Cardiac muscle cell (in vitro differentiated cells and primary cell): Measurements from ENCODE around the gene IFT122. TPM values are rescaled to one million over a fixed set of nuclear protein-coding genes. Genes with fewer than 3 reads are reported as not detected.

Experiments used
- DNase-seq, 2 donors: peaks; one replicate each; pipeline versions ENCODE4 v3.0.0 to v3.0.0-alpha.2; 2010 to 2017; ENCODE audit warnings: low read depth in 1 of 2, low spot score in 1 of 2
- H3K27ac ChIP-seq: fragments of 200-600 bp; sonication (generic); 2 replicates; pipeline ENCODE4 v1.5.1; 2016
- H3K27me3 ChIP-seq: fragments of 200-600 bp; sonication (generic); 2 replicates; pipeline ENCODE4 v1.6.0; 2016; ENCODE audit warnings: control low read depth
- H3K36me3 ChIP-seq: fragments of 200-600 bp; sonication (generic); 2 replicates; pipeline ENCODE4 v1.5.1; 2016; ENCODE audit warnings: control low read depth
- H3K4me1 ChIP-seq: fragments of 200-600 bp; sonication (generic); 2 replicates; pipeline ENCODE4 v1.8.1; 2017; ENCODE audit warnings: low read depth, mild to moderate bottlenecking, mixed run types
- H3K4me3 ChIP-seq: fragments of 200-600 bp; sonication (generic); 2 replicates; pipeline ENCODE4 v1.5.1; 2016; ENCODE audit warnings: mild to moderate bottlenecking
- H3K9me3 ChIP-seq: fragments of 200-600 bp; sonication (generic); 2 replicates; pipeline ENCODE4 v1.5.1; 2017; ENCODE audit warnings: low read depth, mild to moderate bottlenecking, control low read depth
- polyA plus RNA-seq: library from polyadenylated mRNA; unstranded; fragments of >200 nt; fragmentation: Nextera tagmentation; extraction: Ambion mirVana; gene quantifications from 2 replicates; pipeline ENCODE4 v1.2.1, GENCODE V29; 2016
- total RNA-seq: library from RNA; depleted of rRNA; stranded (reverse); fragments of >200 nt; gene quantifications from 2 replicates; pipeline ENCODE4 v1.2.3, GENCODE V29; 2016
- TF ChIP-seq, protein P1 (sequence below): IDR thresholded peaks from 2 replicates; pipeline ENCODE4 v1.5.1; 2012; ENCODE audit warnings: low read depth, mild to moderate bottlenecking, low read length

IFT122 gene
- total and polyA plus RNA-seq, 2 experiments from 2014 or later, result 21.9 to 31.5 TPM

DNA sequence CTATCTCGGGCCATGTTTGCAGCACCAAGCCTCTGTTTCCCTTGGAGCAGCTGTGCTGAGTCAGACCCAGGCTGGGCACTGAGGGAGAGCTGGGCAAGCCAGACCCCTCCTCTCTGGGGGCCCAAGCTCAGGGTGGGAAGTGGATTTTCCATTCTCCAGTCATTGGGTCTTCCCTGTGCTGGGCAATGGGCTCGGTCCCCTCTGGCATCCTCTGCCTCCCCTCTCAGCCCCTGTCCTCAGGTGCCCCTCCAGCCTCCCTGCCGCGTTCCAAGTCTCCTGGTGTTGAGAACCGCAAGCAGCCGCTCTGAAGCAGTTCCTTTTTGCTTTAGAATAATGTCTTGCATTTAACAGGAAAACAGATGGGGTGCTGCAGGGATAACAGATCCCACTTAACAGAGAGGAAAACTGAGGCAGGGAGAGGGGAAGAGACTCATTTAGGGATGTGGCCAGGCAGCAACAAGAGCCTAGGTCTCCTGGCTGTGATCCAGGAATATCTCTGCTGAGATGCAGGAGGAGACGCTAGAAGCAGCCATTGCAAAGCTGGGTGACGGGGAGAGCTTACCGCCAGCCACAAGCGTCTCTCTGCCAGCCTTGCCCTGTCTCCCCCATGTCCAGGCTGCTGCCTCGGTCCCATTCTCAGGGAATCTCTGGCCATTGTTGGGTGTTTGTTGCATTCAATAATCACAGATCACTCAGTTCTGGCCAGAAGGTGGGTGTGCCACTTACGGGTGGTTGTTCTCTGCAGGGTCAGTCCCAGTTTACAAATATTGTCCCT lies 89.6 kb downstream of the IFT122 start:
- TF ChIP-seq, protein P1, sequence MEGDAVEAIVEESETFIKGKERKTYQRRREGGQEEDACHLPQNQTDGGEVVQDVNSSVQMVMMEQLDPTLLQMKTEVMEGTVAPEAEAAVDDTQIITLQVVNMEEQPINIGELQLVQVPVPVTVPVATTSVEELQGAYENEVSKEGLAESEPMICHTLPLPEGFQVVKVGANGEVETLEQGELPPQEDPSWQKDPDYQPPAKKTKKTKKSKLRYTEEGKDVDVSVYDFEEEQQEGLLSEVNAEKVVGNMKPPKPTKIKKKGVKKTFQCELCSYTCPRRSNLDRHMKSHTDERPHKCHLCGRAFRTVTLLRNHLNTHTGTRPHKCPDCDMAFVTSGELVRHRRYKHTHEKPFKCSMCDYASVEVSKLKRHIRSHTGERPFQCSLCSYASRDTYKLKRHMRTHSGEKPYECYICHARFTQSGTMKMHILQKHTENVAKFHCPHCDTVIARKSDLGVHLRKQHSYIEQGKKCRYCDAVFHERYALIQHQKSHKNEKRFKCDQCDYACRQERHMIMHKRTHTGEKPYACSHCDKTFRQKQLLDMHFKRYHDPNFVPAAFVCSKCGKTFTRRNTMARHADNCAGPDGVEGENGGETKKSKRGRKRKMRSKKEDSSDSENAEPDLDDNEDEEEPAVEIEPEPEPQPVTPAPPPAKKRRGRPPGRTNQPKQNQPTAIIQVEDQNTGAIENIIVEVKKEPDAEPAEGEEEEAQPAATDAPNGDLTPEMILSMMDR, result no peak
- Histone ChIP-seq H3K4me1 (no peaks in the 10 kb centered on the region), H3K36me3 (no peaks in the 10 kb centered on the region), H3K4me3 (no peak overlapping the region), H3K27ac (no peak overlapping the region), H3K9me3 (no peaks in the 10 kb centered on the region), H3K27me3 (no peaks in the 10 kb centered on the region)
- peak in 1 of 2 donors; percentile 31 for DNase-seq

DNA sequence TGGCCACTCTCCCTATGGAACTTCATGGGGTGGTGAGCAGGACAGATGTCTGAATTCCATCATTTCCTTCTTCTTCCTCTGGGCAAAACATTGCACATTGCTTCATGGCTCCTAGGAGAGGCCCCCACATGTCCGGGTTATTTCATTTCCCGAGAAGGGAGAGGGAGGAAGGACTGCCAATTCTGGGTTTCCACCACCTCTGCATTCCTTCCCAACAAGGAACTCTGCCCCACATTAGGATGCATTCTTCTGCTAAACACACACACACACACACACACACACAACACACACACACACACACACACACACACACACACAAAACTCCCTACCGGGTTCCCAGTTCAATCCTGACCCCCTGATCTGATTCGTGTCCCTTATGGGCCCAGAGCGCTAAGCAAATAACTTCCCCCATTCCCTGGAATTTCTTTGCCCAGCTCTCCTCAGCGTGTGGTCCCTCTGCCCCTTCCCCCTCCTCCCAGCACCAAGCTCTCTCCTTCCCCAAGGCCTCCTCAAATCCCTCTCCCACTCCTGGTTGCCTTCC lies 90.3 kb downstream of the IFT122 start:
- DNase-seq, result peak; percentile 18 to 95
- TF ChIP-seq, protein P1, result no peak
- Histone ChIP-seq H3K9me3 (no peaks in the 10 kb centered on the region), H3K27me3 (no peaks in the 10 kb centered on the region), H3K27ac (no peak overlapping the region), H3K36me3 (no peaks in the 10 kb centered on the region), H3K4me3 (no peak overlapping the region), H3K4me1 (no peaks in the 10 kb centered on the region)

DNA sequence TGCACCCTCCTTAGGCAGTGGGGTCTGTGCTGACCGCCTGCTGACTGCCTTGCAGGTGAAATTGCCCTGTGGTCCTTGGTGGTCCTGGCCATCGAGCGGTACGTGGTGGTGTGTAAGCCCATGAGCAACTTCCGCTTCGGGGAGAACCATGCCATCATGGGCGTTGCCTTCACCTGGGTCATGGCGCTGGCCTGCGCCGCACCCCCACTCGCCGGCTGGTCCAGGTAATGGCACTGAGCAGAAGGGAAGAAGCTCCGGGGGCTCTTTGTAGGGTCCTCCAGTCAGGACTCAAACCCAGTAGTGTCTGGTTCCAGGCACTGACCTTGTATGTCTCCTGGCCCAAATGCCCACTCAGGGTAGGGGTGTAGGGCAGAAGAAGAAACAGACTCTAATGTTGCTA lies 90.8 kb downstream of the IFT122 start:
- DNase-seq, result no peak
- no peaks in the 10 kb centered on the region for H3K36me3 ChIP-seq
- TF ChIP-seq, protein P1, result no peak
- H3K4me1 ChIP-seq, result no peaks in the 10 kb centered on the region
- no peak overlapping the region for H3K4me3 ChIP-seq
- no peaks in the 10 kb centered on the region for H3K27me3 ChIP-seq
- H3K9me3 ChIP-seq, result no peaks in the 10 kb centered on the region
- H3K27ac ChIP-seq, result no peak overlapping the region

DNA sequence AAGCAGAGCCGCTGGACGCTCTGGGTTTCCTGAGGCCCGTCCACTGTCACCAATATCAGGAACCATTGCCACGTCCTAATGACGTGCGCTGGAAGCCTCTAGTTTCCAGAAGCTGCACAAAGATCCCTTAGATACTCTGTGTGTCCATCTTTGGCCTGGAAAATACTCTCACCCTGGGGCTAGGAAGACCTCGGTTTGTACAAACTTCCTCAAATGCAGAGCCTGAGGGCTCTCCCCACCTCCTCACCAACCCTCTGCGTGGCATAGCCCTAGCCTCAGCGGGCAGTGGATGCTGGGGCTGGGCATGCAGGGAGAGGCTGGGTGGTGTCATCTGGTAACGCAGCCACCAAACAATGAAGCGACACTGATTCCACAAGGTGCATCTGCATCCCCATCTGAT lies 91.7 kb downstream of the IFT122 start:
- DNase-seq, result no peak
- no peaks in the 10 kb centered on the region for H3K4me1 ChIP-seq
- no peak overlapping the region for H3K4me3 ChIP-seq
- H3K36me3 ChIP-seq, result no peaks in the 10 kb centered on the region
- H3K27ac ChIP-seq, result no peak overlapping the region
- H3K27me3 ChIP-seq, result no peaks in the 10 kb centered on the region
- H3K9me3 ChIP-seq, result no peaks in the 10 kb centered on the region
- TF ChIP-seq, protein P1, result no peak

DNA sequence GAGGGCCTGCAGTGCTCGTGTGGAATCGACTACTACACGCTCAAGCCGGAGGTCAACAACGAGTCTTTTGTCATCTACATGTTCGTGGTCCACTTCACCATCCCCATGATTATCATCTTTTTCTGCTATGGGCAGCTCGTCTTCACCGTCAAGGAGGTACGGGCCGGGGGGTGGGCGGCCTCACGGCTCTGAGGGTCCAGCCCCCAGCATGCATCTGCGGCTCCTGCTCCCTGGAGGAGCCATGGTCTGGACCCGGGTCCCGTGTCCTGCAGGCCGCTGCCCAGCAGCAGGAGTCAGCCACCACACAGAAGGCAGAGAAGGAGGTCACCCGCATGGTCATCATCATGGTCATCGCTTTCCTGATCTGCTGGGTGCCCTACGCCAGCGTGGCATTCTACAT lies 92.2 kb downstream of the IFT122 start:
- TF ChIP-seq, protein P1, result no peak
- DNase-seq, result no peak

More for the DNA sequence above, 92.2 kb downstream of the IFT122 start:
- Histone ChIP-seq H3K9me3 (no peaks in the 10 kb centered on the region), H3K4me3 (no peak overlapping the region), H3K36me3 (no peaks in the 10 kb centered on the region), H3K4me1 (no peaks in the 10 kb centered on the region), H3K27me3 (no peaks in the 10 kb centered on the region), H3K27ac (no peak overlapping the region)
